Hepatocyte (in vitro differentiated cells): ENCODE data around the gene DAND5. TPM values are rescaled to one million over a fixed set of nuclear protein-coding genes. Genes with fewer than 3 reads are reported as not detected.
A peak's percentile ranks its signal among the peaks of the same experiment; 100 is the strongest.

Source experiments
- DNase-seq: peaks from one replicate; pipeline ENCODE4 v3.0.0-alpha.2; 2016; ENCODE audit warnings: low spot score
- H2AFZ ChIP-seq: fragments of 200-600 bp; sonication (generic); 2 replicates; pipeline ENCODE4 v1.6.0; 2016; ENCODE audit warnings: antibody characterized with exemption, mild to moderate bottlenecking
- H3K27ac ChIP-seq: fragments of 200-600 bp; sonication (generic); 2 replicates; pipeline ENCODE4 v1.5.1; 2016; ENCODE audit warnings: mild to moderate bottlenecking
- H3K27me3 ChIP-seq: fragments of 200-600 bp; sonication (generic); 2 replicates; pipeline ENCODE4 v1.6.1; 2016
- H3K36me3 ChIP-seq: fragments of 200-600 bp; sonication (generic); replicated peaks from 2 replicates; pipeline ENCODE4 v1.5.1; 2016; ENCODE audit warnings: low read depth; ENCODE audit not compliant: insufficient read depth
- H3K4me1 ChIP-seq: fragments of 200-600 bp; sonication (generic); 2 replicates; pipeline ENCODE4 v1.5.1; 2016; ENCODE audit warnings: mild to moderate bottlenecking, moderate library complexity; ENCODE audit not compliant: insufficient read depth
- H3K4me2 ChIP-seq: fragments of 200-600 bp; sonication (generic); 2 replicates; pipeline ENCODE4 v1.6.0; 2016
- H3K4me3 ChIP-seq: fragments of 200-600 bp; sonication (generic); 2 replicates; pipeline ENCODE4 v1.5.1; 2016; ENCODE audit warnings: mild to moderate bottlenecking
- H3K79me2 ChIP-seq: fragments of 200-600 bp; sonication (generic); 2 replicates; pipeline ENCODE4 v1.6.0; 2017; ENCODE audit warnings: mild to moderate bottlenecking
- H3K9me2 ChIP-seq: fragments of 200-600 bp; sonication (generic); replicated peaks from 2 replicates; pipeline ENCODE4 v1.6.0; 2017; ENCODE audit warnings: mild to moderate bottlenecking; ENCODE audit not compliant: insufficient read depth
- H3K9me3 ChIP-seq: fragments of 200-600 bp; sonication (generic); 2 replicates; pipeline ENCODE4 v1.5.1; 2016; ENCODE audit warnings: low read depth, mild to moderate bottlenecking
- H4K20me1 ChIP-seq: fragments of 200-600 bp; sonication (generic); 2 replicates; pipeline ENCODE4 v1.6.0; 2016; ENCODE audit warnings: mild to moderate bottlenecking; ENCODE audit not compliant: insufficient read depth, poor library complexity, severe bottlenecking
- EZH2 ChIP-seq: fragments of 200-600 bp; sonication (generic); IDR thresholded peaks from 2 replicates; pipeline ENCODE4 v1.6.1; 2016; ENCODE audit warnings: antibody characterized with exemption, mild to moderate bottlenecking, borderline replicate concordance
- EZH2phosphoT487 ChIP-seq: fragments of 200-600 bp; sonication (generic); IDR thresholded peaks from one replicate; pipeline ENCODE4 v1.6.1; 2018; ENCODE audit warnings: antibody characterized with exemption, mild to moderate bottlenecking, low read depth, moderate library complexity; ENCODE audit not compliant: unreplicated experiment, severe bottlenecking
- WGBS: methylation state at CpG from one replicate; pipeline ENCODE4 v1.1.6; 2016; ENCODE audit warnings: low lambda C conversion rate; ENCODE audit errors: missing lambda C conversion rate; 5-methylcytosine and 5-hydroxymethylcytosine counted together
- polyA plus RNA-seq: library from polyadenylated mRNA; unstranded; fragments of >200 nt; fragmentation: Nextera tagmentation; extraction: Ambion mirVana; gene quantifications from 2 replicates; pipeline ENCODE4 v1.2.1, GENCODE V29; 2016
- total RNA-seq: library from RNA; depleted of rRNA; stranded (reverse); fragments of >200 nt; gene quantifications from 2 replicates; pipeline ENCODE4 v1.2.3, GENCODE V29; 2014
- TF ChIP-seq, protein P1 (sequence below): fragments of 200-600 bp; sonication (generic); IDR thresholded peaks from 2 replicates; pipeline ENCODE4 v1.5.1; 2016; ENCODE audit warnings: antibody characterized with exemption, mild to moderate bottlenecking; ENCODE audit not compliant: poor library complexity

Gene DAND5
- total and polyA plus RNA-seq, 2 experiments from 2014 or later = 0.17 TPM; not detected in 1

GRCh38 chr19:12983091-12983490 lies 13.7 kb downstream of the DAND5 start:
- Histone ChIP-seq H4K20me1 (no peaks in the 10 kb centered on the region), H3K4me1 (peaks cover 11% of the 10 kb centered on the region), H3K4me3 (no peak overlapping the region), H3K9me2 (no peaks in the 10 kb centered on the region), H3K9me3 (no peaks in the 10 kb centered on the region), H3K79me2 (no peaks in the 10 kb centered on the region), H3K27me3 (peaks cover 21% of the 10 kb centered on the region), H3K36me3 (no peaks in the 10 kb centered on the region), H3K27ac (no peak overlapping the region), H2AFZ (peak overlapping the region; percentile 63), H3K4me2 (peak overlapping the region; percentile 77)
- 63% methylated on average over 9 of the region's 10 CpGs for WGBS
- no peak for DNase-seq
- TF ChIP-seq, protein P1, sequence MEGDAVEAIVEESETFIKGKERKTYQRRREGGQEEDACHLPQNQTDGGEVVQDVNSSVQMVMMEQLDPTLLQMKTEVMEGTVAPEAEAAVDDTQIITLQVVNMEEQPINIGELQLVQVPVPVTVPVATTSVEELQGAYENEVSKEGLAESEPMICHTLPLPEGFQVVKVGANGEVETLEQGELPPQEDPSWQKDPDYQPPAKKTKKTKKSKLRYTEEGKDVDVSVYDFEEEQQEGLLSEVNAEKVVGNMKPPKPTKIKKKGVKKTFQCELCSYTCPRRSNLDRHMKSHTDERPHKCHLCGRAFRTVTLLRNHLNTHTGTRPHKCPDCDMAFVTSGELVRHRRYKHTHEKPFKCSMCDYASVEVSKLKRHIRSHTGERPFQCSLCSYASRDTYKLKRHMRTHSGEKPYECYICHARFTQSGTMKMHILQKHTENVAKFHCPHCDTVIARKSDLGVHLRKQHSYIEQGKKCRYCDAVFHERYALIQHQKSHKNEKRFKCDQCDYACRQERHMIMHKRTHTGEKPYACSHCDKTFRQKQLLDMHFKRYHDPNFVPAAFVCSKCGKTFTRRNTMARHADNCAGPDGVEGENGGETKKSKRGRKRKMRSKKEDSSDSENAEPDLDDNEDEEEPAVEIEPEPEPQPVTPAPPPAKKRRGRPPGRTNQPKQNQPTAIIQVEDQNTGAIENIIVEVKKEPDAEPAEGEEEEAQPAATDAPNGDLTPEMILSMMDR = no peak
- TF ChIP-seq EZH2 (no peak), EZH2phosphoT487 (no peak)

DNA sequence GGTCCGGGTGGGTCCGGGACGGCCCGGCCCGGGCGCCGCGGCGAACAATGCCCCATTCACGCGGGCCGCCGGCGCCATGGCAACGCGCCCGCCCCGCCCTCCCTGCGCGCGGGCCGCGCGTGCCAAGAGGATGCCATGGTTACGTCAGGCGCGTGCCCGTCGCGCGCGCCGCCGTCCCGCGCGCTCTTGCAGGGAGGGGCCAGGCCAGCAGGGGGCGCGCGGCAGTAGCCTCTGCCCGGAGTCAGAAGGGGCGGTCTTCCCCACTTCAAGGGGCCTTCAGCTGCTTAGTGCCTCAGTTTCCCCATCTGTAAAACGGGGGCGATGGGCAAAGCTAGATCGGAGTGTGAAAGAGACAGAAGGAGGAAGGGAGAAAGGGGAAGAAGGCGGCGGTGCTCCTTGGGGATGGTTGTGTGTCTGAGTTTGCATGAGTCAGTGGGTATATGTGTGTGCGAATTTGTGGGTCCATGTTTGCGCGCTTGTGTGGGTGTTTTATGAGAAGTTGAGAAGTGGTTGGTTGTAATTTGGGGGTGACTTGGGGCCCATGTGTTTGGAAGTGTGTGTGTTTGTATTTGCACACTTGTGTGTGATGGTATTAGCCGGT lies 14.3 kb downstream of the DAND5 start:
- 19% methylated on average over 27 of the region's 51 CpGs for WGBS
- Histone ChIP-seq H4K20me1 (no peaks in the 10 kb centered on the region), H3K4me1 (peaks cover 11% of the 10 kb centered on the region), H3K9me3 (no peaks in the 10 kb centered on the region), H3K27me3 (peaks cover 21% of the 10 kb centered on the region), H3K36me3 (no peaks in the 10 kb centered on the region), H3K79me2 (no peaks in the 10 kb centered on the region), H3K9me2 (no peaks in the 10 kb centered on the region), H2AFZ (no peak overlapping the region), H3K27ac (no peak overlapping the region), H3K4me3 (no peak overlapping the region), H3K4me2 (peak overlapping the region; percentile 77)
- TF ChIP-seq EZH2phosphoT487 = no peak
- TF ChIP-seq, protein P1 = peak; percentile 90
- peak; percentile 89 for DNase-seq

DNA sequence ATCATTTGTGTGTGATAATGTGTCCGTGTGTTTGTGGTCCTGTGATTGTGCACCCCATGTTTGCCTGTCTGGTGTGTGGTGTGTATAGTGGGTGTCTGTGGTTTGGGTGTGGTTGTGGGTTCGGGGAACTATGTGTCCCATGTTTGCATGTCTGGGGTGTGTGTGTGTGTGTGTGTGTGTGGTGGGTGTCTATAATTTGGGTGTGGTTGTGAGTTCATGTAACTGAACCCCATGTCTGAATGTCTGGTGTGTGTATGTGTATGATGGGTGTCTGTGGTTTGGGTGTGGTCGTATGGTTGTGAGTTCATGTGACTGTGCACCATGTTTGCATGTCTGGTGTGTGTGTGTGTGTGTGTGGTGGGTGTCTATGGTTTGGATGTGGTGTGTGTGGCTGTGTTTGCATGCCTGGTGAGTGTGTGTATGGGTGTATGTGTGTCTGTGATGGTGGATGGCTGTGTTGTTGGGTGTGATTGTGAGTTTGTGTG lies 14.8 kb downstream of the DAND5 start:
- Histone ChIP-seq H4K20me1 (no peaks in the 10 kb centered on the region), H3K36me3 (no peaks in the 10 kb centered on the region), H3K9me2 (no peaks in the 10 kb centered on the region), H2AFZ (no peak overlapping the region), H3K4me1 (peaks cover 11% of the 10 kb centered on the region), H3K27me3 (peaks cover 21% of the 10 kb centered on the region), H3K9me3 (no peaks in the 10 kb centered on the region), H3K27ac (no peak overlapping the region), H3K4me2 (no peak overlapping the region), H3K4me3 (no peak overlapping the region), H3K79me2 (no peaks in the 10 kb centered on the region)
- no peak for TF ChIP-seq EZH2
- TF ChIP-seq, protein P1 = no peak
- no peak for TF ChIP-seq EZH2phosphoT487
- 84% methylated on average over 3 of the region's 3 CpGs for WGBS
- DNase-seq = no peak
